ENCODE data around the gene OR51L1. TPM values are rescaled to one million over a fixed set of nuclear protein-coding genes. Genes with fewer than 3 reads are reported as not detected.

The OR51L1 gene
- total and polyA plus RNA-seq, 2 experiments from 2014 or later: not detected

DNA sequence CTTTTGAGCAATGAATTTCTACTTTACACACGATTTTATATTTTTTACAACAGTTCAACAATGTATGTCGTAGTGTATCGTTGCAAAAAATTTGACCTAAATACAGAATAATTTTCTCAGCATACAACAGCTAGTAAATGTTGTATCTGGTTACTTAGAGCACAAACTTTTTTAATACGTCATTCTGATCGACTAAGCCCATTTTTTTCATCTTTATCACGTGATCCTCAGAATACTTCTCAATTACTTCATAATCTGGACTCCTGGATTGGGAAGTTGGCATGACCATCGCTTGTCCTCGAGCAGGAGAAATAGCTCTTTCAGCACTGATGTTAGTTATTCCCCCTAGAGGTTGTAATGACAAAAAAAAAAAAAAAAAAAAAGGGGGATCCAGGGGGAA is 16.6 kb downstream of the OR51L1 start:
- H3K9me2 ChIP-seq (ENCODE audit: insufficient read depth): no peaks in the 10 kb centered on the region; the same call in 1 of the 2 replicates
- no peaks in the 10 kb centered on the region for H3K36me3 ChIP-seq (ENCODE audit: insufficient read depth)
- H3K4me3 ChIP-seq: no peak overlapping the region
- peaks cover 4% of the 10 kb centered on the region for H3K27me3 Mint-ChIP-seq (ENCODE audit: insufficient read depth, low read depth, poor library complexity)
- H3K4me2 ChIP-seq: no peak overlapping the region
- DNase-seq (ENCODE audit: low spot score): no peak
- H3K27ac Mint-ChIP-seq: no peak overlapping the region
- H3F3A ChIP-seq (replicated peaks; ENCODE audit: low read depth): no peaks in the 10 kb centered on the region
- H4K20me1 ChIP-seq (replicated peaks; ENCODE audit: insufficient read depth): no peaks in the 10 kb centered on the region
- no peaks in the 10 kb centered on the region for H3K9me3 Mint-ChIP-seq
- no peak overlapping the region for H3K4me3 Mint-ChIP-seq
- no peaks in the 10 kb centered on the region for H3K79me2 ChIP-seq (replicated peaks; ENCODE audit: insufficient read depth)
- no peak overlapping the region for H3K27ac ChIP-seq (ENCODE audit: low read depth)
- ATAC-seq: no peak
- H2AFZ ChIP-seq: no peak overlapping the region
- no peaks in the 10 kb centered on the region for H3K4me1 ChIP-seq (ENCODE audit: insufficient read depth)
- no peaks in the 10 kb centered on the region for H3K4me1 Mint-ChIP-seq
- no peaks in the 10 kb centered on the region for H3K27me3 ChIP-seq (ENCODE audit: insufficient read depth)
- H3K36me3 Mint-ChIP-seq (ENCODE audit: low read depth): no peaks in the 10 kb centered on the region
- TF ChIP-seq ZNF114 (CRISPR knock-in tag; IDR thresholded peaks at IDR 0.05) (no peak), EZH2phosphoT487 (IDR thresholded peaks at IDR 0.05; ENCODE audit: unreplicated experiment) (no peak), NANOG (IDR thresholded peaks at IDR 0.05; ENCODE audit: borderline replicate concordance) (no peak), ZNF331 (CRISPR knock-in tag; IDR thresholded peaks at IDR 0.05; ENCODE audit: low read depth) (no peak), ETS1 (IDR thresholded peaks at IDR 0.05) (no peak), REST (IDR thresholded peaks at IDR 0.05; ENCODE audit: unreplicated experiment) (no peak), JUNB (IDR thresholded peaks at IDR 0.05; ENCODE audit: unreplicated experiment) (no peak), POLR2AphosphoS5 (IDR thresholded peaks at IDR 0.05; ENCODE audit: low read depth) (no peak), CREB1 (CRISPR knock-in tag; IDR thresholded peaks at IDR 0.05; ENCODE audit: low read depth) (no peak), CTCF (conservative IDR thresholded peaks at IDR 0.05; ENCODE audit: low read depth in 2 of 2) (no peak), STAT1 (IDR thresholded peaks at IDR 0.05; ENCODE audit: unreplicated experiment) (no peak), EZH2 (IDR thresholded peaks at IDR 0.05; ENCODE audit: low read depth, unreplicated experiment) (no peak)
- TF ChIP-seq, protein P1, sequence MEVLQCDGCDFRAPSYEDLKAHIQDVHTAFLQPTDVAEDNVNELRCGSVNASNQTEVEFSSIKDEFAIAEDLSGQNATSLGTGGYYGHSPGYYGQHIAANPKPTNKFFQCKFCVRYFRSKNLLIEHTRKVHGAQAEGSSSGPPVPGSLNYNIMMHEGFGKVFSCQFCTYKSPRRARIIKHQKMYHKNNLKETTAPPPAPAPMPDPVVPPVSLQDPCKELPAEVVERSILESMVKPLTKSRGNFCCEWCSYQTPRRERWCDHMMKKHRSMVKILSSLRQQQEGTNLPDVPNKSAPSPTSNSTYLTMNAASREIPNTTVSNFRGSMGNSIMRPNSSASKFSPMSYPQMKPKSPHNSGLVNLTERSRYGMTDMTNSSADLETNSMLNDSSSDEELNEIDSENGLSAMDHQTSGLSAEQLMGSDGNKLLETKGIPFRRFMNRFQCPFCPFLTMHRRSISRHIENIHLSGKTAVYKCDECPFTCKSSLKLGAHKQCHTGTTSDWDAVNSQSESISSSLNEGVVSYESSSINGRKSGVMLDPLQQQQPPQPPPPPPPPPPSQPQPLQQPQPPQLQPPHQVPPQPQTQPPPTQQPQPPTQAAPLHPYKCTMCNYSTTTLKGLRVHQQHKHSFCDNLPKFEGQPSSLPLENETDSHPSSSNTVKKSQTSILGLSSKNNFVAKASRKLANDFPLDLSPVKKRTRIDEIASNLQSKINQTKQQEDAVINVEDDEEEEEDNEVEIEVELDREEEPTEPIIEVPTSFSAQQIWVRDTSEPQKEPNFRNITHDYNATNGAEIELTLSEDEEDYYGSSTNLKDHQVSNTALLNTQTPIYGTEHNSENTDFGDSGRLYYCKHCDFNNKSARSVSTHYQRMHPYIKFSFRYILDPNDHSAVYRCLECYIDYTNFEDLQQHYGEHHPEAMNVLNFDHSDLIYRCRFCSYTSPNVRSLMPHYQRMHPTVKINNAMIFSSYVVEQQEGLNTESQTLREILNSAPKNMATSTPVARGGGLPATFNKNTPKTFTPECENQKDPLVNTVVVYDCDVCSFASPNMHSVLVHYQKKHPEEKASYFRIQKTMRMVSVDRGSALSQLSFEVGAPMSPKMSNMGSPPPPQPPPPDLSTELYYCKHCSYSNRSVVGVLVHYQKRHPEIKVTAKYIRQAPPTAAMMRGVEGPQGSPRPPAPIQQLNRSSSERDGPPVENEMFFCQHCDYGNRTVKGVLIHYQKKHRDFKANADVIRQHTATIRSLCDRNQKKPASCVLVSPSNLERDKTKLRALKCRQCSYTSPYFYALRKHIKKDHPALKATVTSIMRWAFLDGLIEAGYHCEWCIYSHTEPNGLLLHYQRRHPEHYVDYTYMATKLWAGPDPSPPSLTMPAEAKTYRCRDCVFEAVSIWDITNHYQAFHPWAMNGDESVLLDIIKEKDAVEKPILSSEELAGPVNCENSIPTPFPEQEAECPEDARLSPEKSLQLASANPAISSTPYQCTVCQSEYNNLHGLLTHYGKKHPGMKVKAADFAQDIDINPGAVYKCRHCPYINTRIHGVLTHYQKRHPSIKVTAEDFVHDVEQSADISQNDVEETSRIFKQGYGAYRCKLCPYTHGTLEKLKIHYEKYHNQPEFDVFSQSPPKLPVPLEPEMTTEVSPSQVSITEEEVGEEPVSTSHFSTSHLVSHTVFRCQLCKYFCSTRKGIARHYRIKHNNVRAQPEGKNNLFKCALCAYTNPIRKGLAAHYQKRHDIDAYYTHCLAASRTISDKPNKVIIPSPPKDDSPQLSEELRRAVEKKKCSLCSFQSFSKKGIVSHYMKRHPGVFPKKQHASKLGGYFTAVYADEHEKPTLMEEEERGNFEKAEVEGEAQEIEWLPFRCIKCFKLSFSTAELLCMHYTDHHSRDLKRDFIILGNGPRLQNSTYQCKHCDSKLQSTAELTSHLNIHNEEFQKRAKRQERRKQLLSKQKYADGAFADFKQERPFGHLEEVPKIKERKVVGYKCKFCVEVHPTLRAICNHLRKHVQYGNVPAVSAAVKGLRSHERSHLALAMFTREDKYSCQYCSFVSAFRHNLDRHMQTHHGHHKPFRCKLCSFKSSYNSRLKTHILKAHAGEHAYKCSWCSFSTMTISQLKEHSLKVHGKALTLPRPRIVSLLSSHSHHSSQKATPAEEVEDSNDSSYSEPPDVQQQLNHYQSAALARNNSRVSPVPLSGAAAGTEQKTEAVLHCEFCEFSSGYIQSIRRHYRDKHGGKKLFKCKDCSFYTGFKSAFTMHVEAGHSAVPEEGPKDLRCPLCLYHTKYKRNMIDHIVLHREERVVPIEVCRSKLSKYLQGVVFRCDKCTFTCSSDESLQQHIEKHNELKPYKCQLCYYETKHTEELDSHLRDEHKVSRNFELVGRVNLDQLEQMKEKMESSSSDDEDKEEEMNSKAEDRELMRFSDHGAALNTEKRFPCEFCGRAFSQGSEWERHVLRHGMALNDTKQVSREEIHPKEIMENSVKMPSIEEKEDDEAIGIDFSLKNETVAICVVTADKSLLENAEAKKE (CRISPR knock-in tag; IDR thresholded peaks at IDR 0.05): no peak

Data from GM23338 (cell line).